SK-N-SH (cell line): ENCODE results near the gene CTAG1A. TPM values are rescaled to one million over a fixed set of nuclear protein-coding genes. Genes with fewer than 3 reads are reported as not detected.

ENCODE experiments used
- CTCF ChIA-PET: fragments of 300-600, 350-600 bp; formaldehyde crosslinking; extraction: SDS; loops from one replicate; lab custom pipeline; 2021; lab: Yijun Ruan, JAX
- POLR2A ChIA-PET: fragments of 350-600 bp; sonication (Branson Sonifier 250); formaldehyde crosslinking; extraction: SDS; loops from one replicate; lab custom pipeline; 2020; ENCODE audit warnings: antibody characterized with exemption, inconsistent platforms; lab: Yijun Ruan, JAX
- DNase-seq: peaks from one replicate; pipeline ENCODE4 v3.0.0; 2012
- H2AFZ ChIP-seq: fragments of 200-600 bp; sonication (generic); 2 replicates; pipeline ENCODE4 v1.8.1; 2016; ENCODE audit warnings: antibody characterized with exemption, mild to moderate bottlenecking, low read depth
- H3F3A ChIP-seq: fragments of 200-600 bp; sonication (generic); replicated peaks from 2 replicates; pipeline ENCODE3; 2016; ENCODE audit warnings: antibody characterized with exemption, mild to moderate bottlenecking; ENCODE audit not compliant: insufficient read depth
- H3K27ac ChIP-seq, 2 experiments: fragments of 200-500 bp in 1 of 2; fragments of 200-600 bp in 1 of 2; sonication (Bioruptor generic) in 1 of 2; sonication (generic), shearing (Covaris generic) in 1 of 2; 2 replicates each; pipeline versions ENCODE4 v1.5.1 to v1.6.1; 2014 to 2016; ENCODE audit warnings: low read depth in 2 of 2, inconsistent platforms in 1 of 2, low read length in 1 of 2, mild to moderate bottlenecking in 1 of 2, mixed read lengths in 1 of 2
- H3K27me3 ChIP-seq: fragments of 200-600 bp; sonication (generic), shearing (Covaris generic); 2 replicates; pipeline ENCODE4 v1.6.1; 2016; ENCODE audit warnings: mixed run types; ENCODE audit not compliant: insufficient read depth
- H3K36me3 ChIP-seq, 2 experiments: fragments of 200-500 bp in 1 of 2; fragments of 200-600 bp in 1 of 2; sonication (Bioruptor generic) in 1 of 2; sonication (generic) in 1 of 2; replicated peaks in 1 of 2; 2 replicates each; pipeline versions ENCODE3 to v1.5.1; 2014 to 2016; ENCODE audit warnings: low read length in 1 of 2, mild to moderate bottlenecking in 1 of 2; ENCODE audit not compliant: insufficient read depth in 2 of 2, control insufficient read depth in 1 of 2
- H3K4me1 ChIP-seq, 2 experiments: fragments of 200-500 bp in 1 of 2; fragments of 200-600 bp in 1 of 2; sonication (Bioruptor generic) in 1 of 2; sonication (generic), shearing (Covaris generic) in 1 of 2; 2 replicates each; pipeline versions ENCODE4 v1.5.1 to v1.6.1; 2014 to 2016; ENCODE audit warnings: low read depth in 1 of 2, low read length in 1 of 2, mixed run types in 1 of 2; ENCODE audit not compliant: insufficient read depth in 2 of 2, control insufficient read depth in 1 of 2
- H3K4me2 ChIP-seq: fragments of 200-600 bp; sonication (generic), shearing (Covaris generic); 2 replicates; pipeline ENCODE4 v1.6.1; 2017; ENCODE audit warnings: mixed run types
- H3K4me3 ChIP-seq, 2 experiments: fragments of 200-500 bp in 1 of 2; fragments of 200-600 bp in 1 of 2; sonication (Bioruptor generic) in 1 of 2; sonication (generic), shearing (Covaris generic) in 1 of 2; 2 replicates each; pipeline versions ENCODE4 v1.5.1 to v1.8.1; 2014 to 2016; ENCODE audit warnings: low read depth in 2 of 2, inconsistent platforms in 1 of 2, low read length in 1 of 2, mild to moderate bottlenecking in 1 of 2, mixed read lengths in 1 of 2, moderate library complexity in 1 of 2
- H3K79me2 ChIP-seq: fragments of 200-600 bp; sonication (generic); 2 replicates; pipeline ENCODE4 v1.8.1; 2017; ENCODE audit warnings: mild to moderate bottlenecking; ENCODE audit not compliant: insufficient read depth
- H3K9ac ChIP-seq: fragments of 200-600 bp; sonication (generic); 2 replicates; pipeline ENCODE4 v1.6.1; 2017; ENCODE audit warnings: mixed run types
- H3K9me2 ChIP-seq: fragments of 200-600 bp; sonication (generic); 2 replicates; pipeline ENCODE4 v1.6.1; 2017; ENCODE audit warnings: mixed run types
- H3K9me3 ChIP-seq: fragments of 200-600 bp; sonication (generic); 2 replicates; pipeline ENCODE4 v1.6.1; 2017; ENCODE audit warnings: mixed run types, mild to moderate bottlenecking, moderate library complexity
- H4K20me1 ChIP-seq: fragments of 200-600 bp; sonication (generic); 2 replicates; pipeline ENCODE4 v1.6.1; 2017; ENCODE audit warnings: mild to moderate bottlenecking, mixed run types; ENCODE audit not compliant: insufficient read depth
- CTCF ChIP-seq: fragments of 200-600 bp; sonication (generic); IDR thresholded peaks from 2 replicates; pipeline ENCODE4 v1.6.1; 2017; ENCODE audit warnings: antibody characterized with exemption, mild to moderate bottlenecking, moderate library complexity
- EP300 ChIP-seq, 2 experiments: IDR thresholded peaks; 2 replicates each; pipeline versions ENCODE4 v1.4.0 to v1.6.1; 2012; ENCODE audit warnings: borderline replicate concordance in 1 of 2, low read depth in 1 of 2, low read length in 1 of 2
- EZH2phosphoT487 ChIP-seq: fragments of 200-600 bp; sonication (generic); IDR thresholded peaks from 2 replicates; pipeline ENCODE4 v1.6.1; 2017; ENCODE audit warnings: low read depth, mixed run types, mild to moderate bottlenecking, antibody characterized with exemption, moderate library complexity, borderline replicate concordance
- FOXM1 ChIP-seq: IDR thresholded peaks from 2 replicates; pipeline ENCODE4 v1.4.0; 2012; ENCODE audit warnings: low read depth, mild to moderate bottlenecking
- GABPA ChIP-seq: IDR thresholded peaks from 2 replicates; pipeline ENCODE4 v1.4.0; 2012; ENCODE audit warnings: low read depth, mild to moderate bottlenecking
- IRF3 ChIP-seq: fragments of 150-350 bp; IDR thresholded peaks from 2 replicates; pipeline ENCODE4 v1.6.1; 2016; ENCODE audit warnings: mild to moderate bottlenecking, low read depth, low read length
- MEF2A ChIP-seq: IDR thresholded peaks from 2 replicates; pipeline ENCODE4 v1.4.0; 2012; ENCODE audit warnings: low read depth, borderline replicate concordance
- NRF1 ChIP-seq: IDR thresholded peaks from 2 replicates; pipeline ENCODE4 v1.6.1; 2012; ENCODE audit warnings: low read depth, mild to moderate bottlenecking, low read length
- PBX3 ChIP-seq: IDR thresholded peaks from 2 replicates; pipeline ENCODE4; 2012
- POLR2AphosphoS5 ChIP-seq: IDR thresholded peaks from 2 replicates; pipeline ENCODE4 v1.6.1; 2012; ENCODE audit warnings: low read depth, low read length
- RCOR1 ChIP-seq: fragments of 150-350 bp; IDR thresholded peaks from 2 replicates; pipeline ENCODE4 v1.6.1; 2017; ENCODE audit warnings: antibody characterized with exemption, low read length
- REST ChIP-seq: IDR thresholded peaks from 2 replicates; pipeline ENCODE4 v1.6.1; 2012; ENCODE audit warnings: mild to moderate bottlenecking, low read depth, low read length, moderate library complexity
- RFX5 ChIP-seq: IDR thresholded peaks from 2 replicates; pipeline ENCODE4 v1.6.1; 2012; ENCODE audit warnings: mild to moderate bottlenecking, improper control_type of control experiment, low read length
- TEAD4 ChIP-seq: IDR thresholded peaks from 2 replicates; pipeline ENCODE4 v1.4.0; 2012; ENCODE audit warnings: mild to moderate bottlenecking, borderline replicate concordance; ENCODE audit not compliant: insufficient read depth
- ZBTB33 ChIP-seq: IDR thresholded peaks from 2 replicates; pipeline ENCODE4 v1.4.0; 2012; ENCODE audit warnings: low read depth, borderline replicate concordance
- WGBS: methylation state at CpG from one replicate; pipeline ENCODE4 v1.1.6; 2017; ENCODE audit warnings: low lambda C conversion rate; 5-methylcytosine and 5-hydroxymethylcytosine counted together
- polyA plus RNA-seq, 3 experiments: library from polyadenylated mRNA; depleted of rRNA; stranded (reverse); fragments of >200 nt; gene quantifications; 2 replicates each; pipeline ENCODE4 v1.2.3, GENCODE V29; 2012

CTAG1A gene
- polyA plus RNA-seq, 1 of the 3 experiments (the other 2 are of a cell fraction): not detected

GRCh38 chrX:154600759-154601374 lies 15.9 kb downstream of the CTAG1A start:
- no peak for DNase-seq
- Histone ChIP-seq H3K4me1 (peaks cover 0 to 10% of the 10 kb centered on the region in 2 experiments; a peak in 1 of 4 replicates), H3K9me2 (no peaks in the 10 kb centered on the region), H3K27me3 (peaks cover 8% of the 10 kb centered on the region; the same call in 1 of the 2 replicates), H3K4me2 (no peak overlapping the region), H4K20me1 (no peaks in the 10 kb centered on the region), H2AFZ (no peak overlapping the region), H3K79me2 (no peaks in the 10 kb centered on the region), H3F3A (peaks cover 8% of the 10 kb centered on the region), H3K36me3 (no peaks in the 10 kb centered on the region), H3K4me3 (no peak overlapping the region), H3K9ac (no peak overlapping the region), H3K27ac (no peak overlapping the region), H3K9me3 (no peaks in the 10 kb centered on the region)
- ChIA-PET POLR2A (no interaction called here), CTCF (no interaction called here)
- TF ChIP-seq EZH2phosphoT487: no peak
- TF ChIP-seq REST: no peak
- no peak for TF ChIP-seq MEF2A
- no peak for TF ChIP-seq ZBTB33
- TF ChIP-seq TEAD4: no peak
- no peak for TF ChIP-seq NRF1
- TF ChIP-seq PBX3: no peak
- no peak for TF ChIP-seq RCOR1
- no peak for TF ChIP-seq GABPA
- TF ChIP-seq IRF3: no peak
- TF ChIP-seq POLR2AphosphoS5: no peak
- TF ChIP-seq CTCF: no peak
- TF ChIP-seq RFX5: no peak
- no peak for TF ChIP-seq FOXM1
- TF ChIP-seq EP300 (IDR thresholded peaks at IDR 0.05; ENCODE audit: borderline replicate concordance in 1 of 2, low read depth in 1 of 2, low read length in 1 of 2): no peak
- 40% methylated on average over 5 of the region's 15 CpGs for WGBS
